OCI-M2 (cell line): Measurements from ENCODE around the gene PRDM2.

ENCODE experiments used
- DNase-seq: peaks from one replicate; lab custom pipeline; 2025; ENCODE audit not compliant: unreplicated experiment; lab: John Stamatoyannopoulos, UW

The PRDM2 gene

GRCh38 chr1:13809461-13810159, 109.6 kb downstream of the PRDM2 start:
- DNase-seq = no peak

DNA sequence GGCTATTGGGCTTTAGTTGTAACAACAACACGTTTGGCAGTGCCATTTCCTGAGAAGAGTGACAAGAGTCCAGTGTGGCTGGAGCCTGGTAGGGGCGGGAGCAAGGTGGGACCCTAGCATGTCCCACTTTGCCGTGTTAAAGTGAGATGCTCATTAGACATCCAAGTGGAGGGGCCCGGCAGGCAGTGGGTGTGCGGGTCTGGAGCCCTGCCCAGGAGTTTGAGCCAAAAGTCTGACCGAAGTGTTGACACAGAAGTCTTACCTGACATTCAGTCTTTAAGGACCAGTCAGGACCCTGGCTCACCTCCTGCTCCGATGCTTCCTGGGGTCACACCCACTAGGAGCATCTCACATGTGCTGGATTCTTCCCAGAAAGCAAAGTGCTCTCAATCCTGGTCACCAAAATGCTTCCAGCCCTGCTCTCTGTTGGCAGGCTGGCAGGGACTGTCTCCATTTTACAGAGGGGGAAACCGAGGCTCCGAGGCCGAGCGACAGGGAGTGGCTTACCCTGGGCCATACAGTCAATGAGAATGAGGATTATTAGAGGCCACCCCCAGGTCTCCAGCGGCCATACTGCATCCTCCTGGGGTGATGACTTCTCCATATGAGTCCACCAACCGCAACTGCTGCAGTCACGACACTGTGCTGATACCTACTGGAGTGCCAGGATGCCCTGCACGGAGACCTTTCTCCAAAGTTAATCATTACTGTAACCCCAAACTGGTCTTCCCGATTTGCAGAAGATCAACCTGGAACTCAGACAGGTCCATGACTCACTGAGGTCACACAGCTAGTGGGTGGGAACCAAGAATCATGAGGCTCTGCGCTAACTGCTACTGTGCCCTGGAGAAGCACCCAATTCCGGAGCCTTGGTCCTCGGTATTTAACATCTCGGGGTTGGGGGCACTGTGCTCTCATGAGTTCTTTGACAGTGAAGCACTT, 112.7 kb downstream of the PRDM2 start:
- no peak for DNase-seq

- no peak for DNase-seq
Measured at GRCh38 chr1:13813398-13814012, 113.5 kb downstream of the PRDM2 start.

DNA sequence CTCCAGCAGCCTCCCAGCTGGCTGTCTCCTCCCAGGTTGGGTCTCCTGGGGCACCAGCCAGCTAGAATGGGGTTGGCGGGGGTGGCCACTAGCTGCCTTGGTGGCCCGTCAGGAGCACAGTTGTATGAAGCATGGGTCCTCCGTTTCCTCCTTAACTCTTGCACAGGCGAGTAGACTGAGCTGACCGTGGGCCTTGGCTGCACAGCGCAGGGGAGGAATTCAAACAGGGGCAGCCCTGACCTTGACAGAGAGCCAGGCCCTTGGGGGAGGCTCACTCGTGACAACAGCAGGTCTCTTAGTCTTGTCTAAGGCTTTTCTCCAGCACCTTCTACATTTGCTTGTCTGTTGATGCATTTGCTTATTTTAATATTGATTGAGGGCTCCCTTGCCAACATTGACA, 114.1 kb downstream of the PRDM2 start:
- no peak for DNase-seq

- no peak for DNase-seq
Measured at GRCh38 chr1:13816016-13816760, 116.2 kb downstream of the PRDM2 start.

GRCh38 chr1:13817906-13818305, 117.9 kb downstream of the PRDM2 start:
- no peak for DNase-seq

DNA sequence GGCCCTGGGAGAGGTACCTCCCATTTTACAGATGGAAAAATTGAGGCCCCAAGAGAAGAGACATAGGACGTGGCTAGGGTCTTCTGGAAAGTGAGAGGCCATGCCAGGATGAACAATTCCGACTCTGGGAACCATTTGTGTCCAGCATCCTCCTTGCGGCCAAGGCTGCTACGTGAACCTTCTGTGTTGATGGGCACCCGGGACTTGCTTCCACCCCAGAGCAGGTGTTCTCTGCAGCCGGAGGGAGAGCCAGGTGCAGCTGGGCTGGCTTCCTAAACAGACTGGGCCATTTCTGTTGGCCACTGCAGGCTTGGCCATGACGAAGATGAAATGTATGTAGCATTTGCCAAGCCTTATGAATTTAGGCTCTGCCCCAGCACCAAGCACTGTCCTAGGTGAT, 118.9 kb downstream of the PRDM2 start:
- DNase-seq = no peak

DNA sequence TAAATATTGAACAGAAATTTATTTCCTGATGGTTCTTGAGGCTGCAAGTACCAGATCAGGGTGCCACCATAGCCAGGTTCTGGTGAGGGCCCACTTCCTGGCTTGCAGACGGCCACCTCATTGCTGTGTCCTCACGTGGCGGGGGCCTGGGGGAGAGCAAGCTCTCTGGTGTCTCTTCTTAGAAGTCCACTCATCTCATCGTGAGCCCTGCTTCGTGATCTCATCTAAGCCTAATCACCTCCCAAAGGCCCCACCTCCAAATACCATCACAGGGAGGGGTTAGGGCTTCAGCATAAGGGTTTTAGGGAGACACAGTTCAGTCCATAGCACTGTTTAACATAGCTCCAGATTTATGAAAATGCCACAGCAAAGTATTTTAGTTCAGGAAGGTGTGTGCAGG, 119.7 kb downstream of the PRDM2 start:
- no peak for DNase-seq

DNA sequence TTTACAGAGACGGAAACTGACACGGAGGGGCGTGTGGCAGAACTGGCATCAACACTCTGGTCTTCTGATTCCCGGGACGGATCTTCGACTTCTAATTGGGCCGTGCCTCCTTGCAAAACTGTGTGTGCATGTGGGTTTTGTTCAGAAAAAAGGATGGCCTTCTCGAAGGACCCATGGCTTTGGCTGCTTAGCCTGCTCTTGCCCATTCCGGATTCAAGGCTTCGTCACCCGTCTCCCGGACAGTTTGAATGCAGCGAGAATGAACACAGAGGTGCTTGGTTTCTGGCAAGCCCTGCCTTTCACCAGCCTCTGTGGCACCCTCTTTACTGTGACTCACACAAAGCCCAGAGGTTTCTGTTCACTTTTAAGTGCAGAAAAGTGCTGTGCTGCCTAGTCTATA, 120.1 kb downstream of the PRDM2 start:
- DNase-seq = no peak

DNA sequence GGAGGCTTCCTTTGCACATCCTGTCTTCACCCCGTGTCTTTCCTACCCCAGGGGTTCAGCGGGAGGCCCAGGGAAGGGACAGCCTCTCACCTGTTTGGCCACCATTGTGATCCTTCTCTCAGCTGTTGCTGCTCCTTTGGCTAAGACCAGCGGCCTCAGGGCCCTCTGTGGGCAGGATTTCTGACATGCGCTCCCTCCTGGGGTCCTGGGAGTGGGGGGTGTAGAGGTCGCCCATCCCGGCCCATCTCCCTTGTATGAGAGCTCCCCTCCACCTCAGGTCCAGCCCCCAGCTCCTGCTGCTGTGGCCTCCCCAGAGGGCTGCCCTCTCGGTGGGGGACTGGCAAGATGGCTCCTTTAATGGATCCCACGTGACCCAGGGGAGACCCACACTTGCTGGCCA, 120.5 kb downstream of the PRDM2 start:
- no peak for DNase-seq

GRCh38 chr1:13823126-13823880, 123.3 kb downstream of the PRDM2 start:
- no peak for DNase-seq

- no peak for DNase-seq
Measured at GRCh38 chr1:13823936-13824335, 123.9 kb downstream of the PRDM2 start.

DNA sequence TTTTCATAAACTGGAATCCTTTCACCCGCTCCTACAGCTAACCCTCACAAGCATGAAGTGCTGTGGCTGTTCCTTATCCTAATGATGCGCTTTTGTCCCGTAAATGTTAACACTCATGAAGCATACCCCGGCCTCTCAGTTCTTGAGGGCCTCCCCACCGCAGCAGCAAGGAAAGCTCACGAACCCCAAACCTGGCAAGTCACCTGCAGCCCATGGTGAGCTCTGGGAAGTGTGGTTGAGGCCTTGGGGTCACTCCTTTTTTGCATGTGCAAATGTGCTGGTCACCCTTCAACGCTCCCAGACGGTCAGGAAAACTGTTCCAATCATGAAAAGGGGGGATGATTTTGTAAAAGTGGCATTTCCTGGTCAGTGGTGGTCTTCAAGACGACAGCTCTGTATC, 124.6 kb downstream of the PRDM2 start:
- no peak for DNase-seq

- DNase-seq = no peak
Measured at GRCh38 chr1:13825033-13825432, 125.0 kb downstream of the PRDM2 start.

DNA sequence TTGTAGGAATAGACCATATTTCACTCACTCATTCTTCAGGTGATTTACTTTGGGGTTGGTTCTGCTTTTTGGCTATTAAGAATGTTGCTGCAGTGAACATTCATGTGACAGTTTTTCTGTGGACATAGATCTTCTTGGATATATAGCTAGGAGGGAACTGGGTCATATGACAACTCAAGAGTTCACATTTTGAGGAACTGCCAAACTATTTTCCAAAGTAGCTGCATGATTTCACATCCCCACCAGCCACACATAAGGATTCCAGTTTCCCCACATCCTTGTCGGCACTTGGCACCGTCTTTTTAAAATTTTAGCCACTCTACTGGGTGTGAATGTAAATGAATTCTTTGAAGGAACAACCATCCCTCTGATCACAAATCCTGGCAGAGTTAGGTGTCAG, 126.0 kb downstream of the PRDM2 start:
- DNase-seq = no peak

GRCh38 chr1:13826591-13826990, 126.6 kb downstream of the PRDM2 start:
- DNase-seq = no peak

GRCh38 chr1:13828454-13829151, 128.6 kb downstream of the PRDM2 start:
- DNase-seq = no peak

- DNase-seq = no peak
Measured at GRCh38 chr1:13829152-13829769, 129.3 kb downstream of the PRDM2 start.

- DNase-seq = no peak
Measured at GRCh38 chr1:13830170-13830569, 130.2 kb downstream of the PRDM2 start.
